ENCODE data around the gene TRAF3IP1.
"Not testable (repeated sequence)": the region's sequence is repeated elsewhere in the genome, so short reads cannot be mapped to it uniquely, and the experiment has no call there.

TRAF3IP1 gene

GRCh38 chr2:238344517-238344916 is 24.2 kb downstream of the TRAF3IP1 start:
- DNase-seq = no peak

GRCh38 chr2:238345297-238345968 is 25.1 kb downstream of the TRAF3IP1 start:
- no peak for DNase-seq

- DNase-seq = no peak
These were observed 26.2 kb downstream of the TRAF3IP1 start for GRCh38 chr2:238346544-238346943.

GRCh38 chr2:238350150-238350897 is 30.0 kb downstream of the TRAF3IP1 start:
- DNase-seq = no peak

GRCh38 chr2:238351315-238351714 is 31.0 kb downstream of the TRAF3IP1 start:
- no peak for DNase-seq

GRCh38 chr2:238352361-238352760 is 32.0 kb downstream of the TRAF3IP1 start:
- no peak for DNase-seq

GRCh38 chr2:238358769-238359168 is 38.5 kb downstream of the TRAF3IP1 start:
- no peak for DNase-seq

- no peak for DNase-seq
These were observed 39.1 kb downstream of the TRAF3IP1 start for GRCh38 chr2:238359403-238359802.

- DNase-seq = no peak
These were observed 41.6 kb downstream of the TRAF3IP1 start for GRCh38 chr2:238361877-238362276.

- DNase-seq = no peak
These were observed 42.3 kb downstream of the TRAF3IP1 start for GRCh38 chr2:238362626-238363025.

- no peak for DNase-seq
These were observed 49.3 kb downstream of the TRAF3IP1 start for GRCh38 chr2:238369591-238370040.

GRCh38 chr2:238370094-238370822 is 49.9 kb downstream of the TRAF3IP1 start:
- DNase-seq = no peak

GRCh38 chr2:238370823-238371372 is 50.6 kb downstream of the TRAF3IP1 start:
- peak; percentile 76 for DNase-seq

- DNase-seq = not testable (repeated sequence)
These were observed 52.0 kb downstream of the TRAF3IP1 start for GRCh38 chr2:238372277-238372676.

GRCh38 chr2:238376884-238377391 is 56.6 kb downstream of the TRAF3IP1 start:
- DNase-seq = peak; percentile 61

- DNase-seq = no peak
These were observed 58.1 kb downstream of the TRAF3IP1 start for GRCh38 chr2:238378230-238379095.

GRCh38 chr2:238379096-238379810 is 58.9 kb downstream of the TRAF3IP1 start:
- DNase-seq = peak; percentile 61

GRCh38 chr2:238380336-238380735 is 60.0 kb downstream of the TRAF3IP1 start:
- DNase-seq = no peak

- DNase-seq = peak; percentile 58
These were observed 60.5 kb downstream of the TRAF3IP1 start for GRCh38 chr2:238380785-238381184.

GRCh38 chr2:238381341-238382115 is 61.2 kb downstream of the TRAF3IP1 start:
- no peak for DNase-seq
